Inferior parietal cortex (tissue), 1 donor: ENCODE results near the gene PROM2.
"Not testable (repeated sequence)": the region's sequence is repeated elsewhere in the genome, so short reads cannot be mapped to it uniquely, and the experiment has no call there.

Experiments
- DNase-seq: peaks from one replicate; pipeline ENCODE4 v3.0.0-alpha.2; 2016; ENCODE audit errors: extremely low spot score

PROM2 gene, protein sequence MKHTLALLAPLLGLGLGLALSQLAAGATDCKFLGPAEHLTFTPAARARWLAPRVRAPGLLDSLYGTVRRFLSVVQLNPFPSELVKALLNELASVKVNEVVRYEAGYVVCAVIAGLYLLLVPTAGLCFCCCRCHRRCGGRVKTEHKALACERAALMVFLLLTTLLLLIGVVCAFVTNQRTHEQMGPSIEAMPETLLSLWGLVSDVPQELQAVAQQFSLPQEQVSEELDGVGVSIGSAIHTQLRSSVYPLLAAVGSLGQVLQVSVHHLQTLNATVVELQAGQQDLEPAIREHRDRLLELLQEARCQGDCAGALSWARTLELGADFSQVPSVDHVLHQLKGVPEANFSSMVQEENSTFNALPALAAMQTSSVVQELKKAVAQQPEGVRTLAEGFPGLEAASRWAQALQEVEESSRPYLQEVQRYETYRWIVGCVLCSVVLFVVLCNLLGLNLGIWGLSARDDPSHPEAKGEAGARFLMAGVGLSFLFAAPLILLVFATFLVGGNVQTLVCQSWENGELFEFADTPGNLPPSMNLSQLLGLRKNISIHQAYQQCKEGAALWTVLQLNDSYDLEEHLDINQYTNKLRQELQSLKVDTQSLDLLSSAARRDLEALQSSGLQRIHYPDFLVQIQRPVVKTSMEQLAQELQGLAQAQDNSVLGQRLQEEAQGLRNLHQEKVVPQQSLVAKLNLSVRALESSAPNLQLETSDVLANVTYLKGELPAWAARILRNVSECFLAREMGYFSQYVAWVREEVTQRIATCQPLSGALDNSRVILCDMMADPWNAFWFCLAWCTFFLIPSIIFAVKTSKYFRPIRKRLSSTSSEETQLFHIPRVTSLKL

DNA sequence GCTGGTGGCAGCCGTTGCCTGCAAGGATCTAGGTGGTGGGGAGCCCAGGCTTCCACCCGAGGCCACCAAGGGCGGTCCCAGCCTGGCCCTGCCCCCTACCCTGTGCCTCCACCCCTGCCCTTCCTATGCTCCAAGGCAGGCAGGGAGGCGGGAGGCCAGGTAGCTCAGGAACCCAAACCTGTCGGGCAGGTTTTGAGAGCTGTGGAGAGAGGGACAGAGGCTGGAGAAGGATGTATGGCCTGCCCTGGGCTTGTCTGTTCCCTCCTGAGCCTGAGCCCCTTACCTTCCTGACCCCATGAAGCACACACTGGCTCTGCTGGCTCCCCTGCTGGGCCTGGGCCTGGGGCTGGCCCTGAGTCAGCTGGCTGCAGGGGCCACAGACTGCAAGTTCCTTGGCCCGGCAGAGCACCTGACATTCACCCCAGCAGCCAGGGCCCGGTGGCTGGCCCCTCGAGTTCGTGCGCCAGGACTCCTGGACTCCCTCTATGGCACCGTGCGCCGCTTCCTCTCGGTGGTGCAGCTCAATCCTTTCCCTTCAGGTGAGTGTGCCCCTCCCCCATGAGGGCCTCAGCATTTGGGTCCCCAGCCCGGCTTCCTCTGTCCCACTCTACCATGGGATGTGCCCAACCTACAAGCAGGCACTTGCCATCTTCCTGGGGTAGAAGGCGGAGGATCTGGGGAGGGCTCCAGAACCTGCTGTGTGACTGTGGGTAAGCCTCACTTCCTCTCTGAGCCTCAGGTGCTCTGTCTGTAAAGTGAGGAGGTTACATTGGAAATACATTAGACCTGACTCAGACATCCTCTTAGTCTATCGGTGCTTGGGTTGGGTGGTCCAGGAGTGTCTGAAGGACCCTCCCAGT lies at the start of gene PROM2:
Gene PROM2, plus strand, starts transcription at position 159 of the 860 bp plus-strand sequence. Its CDS starts 137 bp downstream, at position 296.
- DNase-seq = no peak

DNA sequence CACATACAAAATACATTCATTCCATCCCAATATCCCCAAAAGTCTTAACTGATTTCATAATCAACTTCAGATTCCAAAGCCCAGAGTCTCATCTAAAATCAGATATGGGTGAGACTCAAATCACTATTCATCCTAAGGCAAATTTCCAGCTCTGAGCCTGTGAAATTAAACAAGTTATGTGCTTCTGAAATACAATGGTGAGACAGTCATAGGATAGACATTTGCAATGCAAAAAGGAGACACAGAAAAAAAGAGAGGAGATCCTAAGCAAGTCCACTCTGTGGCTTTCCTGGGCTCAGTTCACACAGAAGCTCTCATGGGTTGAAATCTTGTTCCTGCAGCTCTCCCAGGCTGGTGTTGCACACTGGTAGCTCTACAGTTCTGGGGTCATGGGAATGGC lies 48.6 kb upstream of the PROM2 start:
- DNase-seq = no peak

DNA sequence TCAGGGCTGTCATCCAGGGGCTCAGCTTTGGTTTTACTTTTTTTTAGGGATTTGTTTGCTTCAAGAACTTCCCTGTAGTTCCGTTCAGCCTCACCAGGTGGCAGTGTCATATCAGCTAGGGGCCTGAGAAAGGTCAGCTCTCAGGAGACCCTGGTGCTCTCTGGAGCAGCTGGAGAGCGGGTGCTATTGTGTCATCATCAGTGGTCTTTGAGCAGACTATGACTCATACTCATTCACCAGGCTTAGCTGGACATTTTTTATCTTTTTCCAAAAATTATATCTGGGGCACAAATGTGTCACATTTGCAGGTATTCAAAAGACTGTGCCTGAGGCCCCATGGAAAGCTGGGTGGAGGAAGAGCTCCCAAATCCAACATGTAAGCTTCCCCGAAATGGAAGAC lies 42.5 kb upstream of the PROM2 start:
- peak; percentile 85 for DNase-seq

DNA sequence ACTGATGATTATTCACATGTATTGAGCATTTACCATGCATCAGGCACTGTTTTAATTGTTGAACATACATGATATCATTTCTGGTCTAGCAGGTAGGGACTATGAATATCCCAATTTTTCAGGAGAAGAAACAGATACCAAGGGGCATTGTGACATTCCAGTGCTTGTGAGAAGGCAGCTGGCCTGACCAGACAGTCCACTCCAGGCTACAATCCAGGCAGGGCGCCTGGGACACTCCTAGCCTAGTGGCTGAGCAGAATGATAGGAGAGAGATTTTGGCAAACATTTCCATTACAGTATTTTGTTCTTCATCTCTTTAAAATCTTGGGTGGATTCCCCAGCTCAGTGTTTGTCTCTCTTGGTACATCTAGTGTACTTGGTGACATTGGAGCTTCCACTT lies 42.0 kb upstream of the PROM2 start:
- no peak for DNase-seq

DNA sequence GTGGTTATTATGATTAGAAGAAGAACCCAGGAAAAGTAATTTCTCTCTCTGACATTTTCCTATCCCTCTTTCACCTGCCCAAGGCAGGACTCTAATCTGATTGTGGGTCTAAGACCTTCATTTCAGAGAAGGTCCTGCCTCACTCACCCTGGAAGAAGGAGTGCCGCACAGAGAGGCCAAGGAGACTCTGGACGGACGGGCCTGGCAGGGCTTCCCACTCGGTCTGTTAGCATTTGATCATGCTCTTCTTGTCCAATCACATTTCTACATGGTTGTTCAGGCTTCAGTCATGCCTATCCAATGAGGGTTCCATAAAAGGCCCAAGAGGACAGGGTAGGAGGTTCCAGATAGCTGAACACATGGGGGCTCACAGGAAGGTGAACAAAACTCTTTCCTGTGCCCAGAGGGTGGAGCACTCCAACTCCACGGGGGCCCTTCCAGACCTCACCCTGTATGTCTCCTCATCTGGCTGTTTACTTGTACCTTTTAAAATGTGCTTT lies 39.9 kb upstream of the PROM2 start:
- no peak for DNase-seq

DNA sequence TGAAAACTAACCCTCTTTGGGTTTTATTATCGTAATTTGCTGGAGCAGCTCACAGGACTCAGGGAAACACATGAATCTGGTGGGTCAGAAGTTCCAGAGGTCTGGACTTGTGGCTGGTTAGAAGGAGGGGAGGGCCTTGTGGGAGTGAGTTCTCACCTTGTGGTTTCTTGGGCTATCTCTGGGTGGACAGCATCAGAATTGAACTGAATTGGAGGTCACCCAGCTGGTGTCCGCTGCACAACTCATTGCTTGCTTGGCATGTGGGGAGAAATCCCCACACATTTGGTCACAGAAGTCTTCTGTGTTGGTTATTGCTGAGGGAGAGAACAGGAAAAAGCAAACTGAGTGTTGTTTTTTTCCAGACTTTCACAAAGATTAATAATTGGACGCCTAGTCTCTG lies 39.4 kb upstream of the PROM2 start:
- no peak for DNase-seq

DNA sequence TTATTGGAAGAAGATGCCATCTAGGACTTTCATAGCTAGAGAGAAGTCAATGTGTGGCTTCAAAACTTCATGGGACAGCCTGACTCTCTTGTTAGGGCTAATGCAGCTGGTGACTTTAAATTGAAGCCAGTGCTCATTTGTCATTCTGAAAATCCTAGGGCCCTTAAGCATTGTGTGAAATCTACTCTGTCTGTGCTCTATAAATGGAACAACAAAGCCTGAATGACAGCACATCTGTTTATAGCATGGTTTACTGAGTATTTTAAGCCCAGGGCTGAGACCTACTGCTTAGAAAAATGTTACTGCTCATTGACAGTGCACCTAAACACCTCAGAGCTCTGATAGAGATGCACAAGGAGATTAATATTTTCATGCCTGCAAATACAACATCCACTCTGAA lies 36.1 kb upstream of the PROM2 start:
- DNase-seq = no peak

DNA sequence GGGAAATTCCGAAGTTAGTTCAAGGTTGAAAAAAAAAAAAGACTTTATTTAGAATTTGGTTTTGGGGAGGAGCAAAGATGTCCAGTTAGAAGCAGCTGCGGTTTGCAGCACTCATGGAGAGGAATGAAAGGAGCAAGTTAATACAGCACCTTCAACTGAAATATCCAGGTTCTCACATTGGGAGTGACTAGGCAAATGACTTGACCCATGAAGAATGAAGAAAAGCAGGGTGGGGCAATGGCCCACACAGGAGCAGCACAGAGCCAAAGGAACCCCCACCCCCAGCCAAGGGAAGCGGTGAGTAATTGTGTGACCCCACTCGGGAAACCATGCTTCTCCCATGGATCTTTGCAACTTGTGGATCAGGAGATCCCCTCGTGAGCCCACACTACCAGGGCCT lies 34.2 kb upstream of the PROM2 start:
- no peak for DNase-seq

DNA sequence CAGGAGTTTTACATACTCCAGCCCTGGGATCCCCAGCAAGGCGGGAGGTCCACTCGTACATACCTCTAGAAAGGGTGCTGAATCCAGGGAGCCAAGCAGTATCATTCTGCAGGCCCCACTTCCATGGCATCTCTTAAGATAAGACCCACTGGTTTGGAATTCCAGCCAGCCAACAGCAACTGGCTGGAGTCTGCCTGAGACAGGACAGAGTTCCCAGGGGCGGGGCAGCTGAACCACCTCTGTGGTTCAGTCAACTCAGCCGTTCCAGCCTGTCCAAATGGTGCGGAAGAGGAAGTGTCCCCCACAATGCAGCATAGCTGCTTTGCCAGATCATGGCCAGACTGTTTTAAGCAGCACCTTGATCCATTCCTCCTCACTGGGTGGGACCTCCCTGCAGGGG lies 33.7 kb upstream of the PROM2 start:
- DNase-seq = no peak

DNA sequence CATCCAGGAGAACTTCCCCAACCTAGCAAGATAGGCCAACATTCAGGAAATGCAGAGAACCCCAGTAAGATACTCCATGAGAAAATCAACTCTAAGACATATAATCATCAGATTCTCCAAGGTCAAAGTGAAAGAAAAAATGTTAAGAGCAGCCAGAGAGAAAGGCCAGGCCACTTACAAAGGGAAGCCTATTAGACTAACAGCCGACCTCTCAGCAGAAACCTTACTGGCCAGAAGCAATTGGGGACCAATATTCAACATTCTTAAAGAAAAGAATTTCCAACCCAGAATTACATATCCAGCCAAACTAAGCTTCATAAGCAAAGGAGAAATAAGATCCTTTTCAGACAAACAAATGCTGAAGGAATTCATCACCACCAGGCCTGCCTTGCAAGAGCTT lies 32.2 kb upstream of the PROM2 start:
- not testable (repeated sequence) for DNase-seq

DNA sequence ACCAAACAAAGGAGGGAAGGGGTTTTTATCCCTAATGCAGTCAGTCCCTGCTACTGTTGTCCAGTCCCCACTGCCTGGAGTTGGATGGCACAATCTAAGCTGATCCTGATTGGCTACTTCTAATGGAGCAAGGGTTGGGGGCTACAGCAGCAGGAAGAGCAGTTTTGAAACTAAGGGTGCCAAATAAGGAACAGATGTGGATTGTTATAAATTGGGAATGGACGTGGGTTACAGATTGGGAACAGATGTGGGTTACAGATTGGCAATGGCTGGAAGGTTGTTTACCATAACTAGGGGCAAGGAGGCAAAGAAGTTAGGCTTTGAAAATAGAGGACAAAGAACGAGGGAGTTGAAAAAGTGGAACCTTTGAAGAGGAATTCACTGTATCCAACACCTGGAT lies 16.0 kb upstream of the PROM2 start:
- no peak for DNase-seq

DNA sequence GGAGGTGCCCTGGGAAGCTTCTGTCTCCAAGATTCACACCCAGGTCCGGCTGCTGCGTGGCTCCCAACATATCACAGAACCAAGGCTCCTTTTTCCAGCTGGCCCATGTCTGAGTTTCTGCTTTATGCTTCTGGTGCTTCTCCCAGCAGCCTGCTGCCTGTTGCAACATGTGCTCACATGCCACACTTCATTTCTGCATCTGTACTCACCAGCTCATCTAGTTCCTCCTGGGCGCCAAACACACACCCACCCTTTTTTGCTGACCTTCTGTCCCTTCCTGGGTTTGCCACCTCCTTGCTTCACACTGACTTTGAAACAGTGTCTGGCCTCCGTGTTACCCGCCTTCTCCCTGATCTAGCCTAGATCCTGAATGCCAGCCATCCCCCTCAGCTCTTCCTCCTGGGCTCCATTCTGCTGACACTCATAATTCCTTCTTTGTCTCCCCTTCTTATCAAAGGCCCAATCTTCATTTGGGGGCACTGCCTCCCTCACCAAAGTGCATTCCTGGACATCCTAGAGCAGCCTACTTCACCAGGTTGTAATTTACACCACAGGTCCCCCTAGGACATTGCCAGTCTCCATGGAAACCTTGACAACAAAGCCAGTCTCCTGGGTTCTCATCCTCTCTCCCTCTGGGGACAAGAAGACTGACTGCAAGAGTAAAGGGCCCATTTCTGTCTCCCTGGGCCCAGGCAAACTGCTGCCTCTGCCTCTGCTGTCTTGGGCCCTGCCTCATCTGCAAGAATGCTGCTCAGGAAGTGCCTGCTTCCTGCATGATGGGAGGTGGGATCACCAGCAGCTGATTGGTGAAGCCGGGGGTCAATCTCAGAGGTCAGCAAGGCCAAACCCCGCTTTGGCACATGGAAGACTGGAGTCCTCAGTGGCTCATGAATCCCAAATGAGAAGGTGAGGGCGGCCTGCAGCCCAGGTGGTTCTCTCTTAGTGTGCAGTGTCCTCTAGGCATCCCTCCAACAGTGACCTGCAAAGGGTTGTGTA lies 13.9 kb upstream of the PROM2 start:
- DNase-seq = no peak

DNA sequence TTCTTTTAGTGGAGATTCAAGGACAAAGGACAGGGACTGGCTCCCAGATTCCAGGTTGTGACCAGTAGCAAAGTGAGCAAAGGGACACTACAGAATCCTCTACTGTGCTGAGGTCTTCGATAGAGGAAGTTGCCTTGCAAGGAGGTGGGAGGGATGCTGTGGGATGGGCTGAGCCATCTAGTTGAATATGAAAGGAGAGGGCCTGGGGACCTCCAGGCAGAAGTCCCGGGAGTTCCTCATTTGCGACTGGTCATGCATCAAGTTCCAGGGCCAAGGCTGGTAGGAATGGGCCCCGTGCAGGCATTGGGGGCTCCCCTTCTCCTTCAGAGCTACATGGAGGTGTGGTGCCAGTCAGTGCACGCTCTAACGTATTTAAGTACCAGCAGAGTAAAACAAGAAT lies 12.6 kb upstream of the PROM2 start:
- DNase-seq = no peak

DNA sequence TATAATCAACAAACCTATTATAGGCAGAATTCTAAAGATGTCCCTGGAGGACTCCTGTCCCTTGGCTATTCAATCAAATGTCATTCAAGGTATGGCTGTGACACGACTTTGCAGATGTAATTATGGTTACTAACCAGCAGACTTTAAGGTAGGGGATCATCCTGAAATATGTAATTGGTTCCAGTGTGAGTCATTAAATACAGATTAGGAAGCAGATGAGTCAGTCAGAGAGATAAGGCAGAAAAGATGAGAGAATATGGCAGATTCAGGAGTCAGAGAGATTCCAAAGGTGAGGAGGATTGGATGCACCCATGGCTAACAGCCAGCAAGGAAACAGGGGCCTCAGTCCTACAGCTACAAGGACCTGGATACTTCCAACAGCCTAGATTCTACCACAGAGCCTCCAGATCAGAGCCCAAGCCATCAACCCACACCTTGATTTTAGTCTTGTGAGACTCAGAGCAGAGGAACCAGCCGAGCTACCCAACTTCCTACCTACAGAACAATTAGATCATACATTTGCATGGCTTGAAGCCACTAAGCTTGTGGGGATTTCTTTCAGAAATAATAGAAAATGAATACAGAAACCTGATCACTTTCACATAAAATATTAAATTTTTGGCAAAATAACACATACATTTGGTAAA lies 11.2 kb upstream of the PROM2 start:
- no peak for DNase-seq

DNA sequence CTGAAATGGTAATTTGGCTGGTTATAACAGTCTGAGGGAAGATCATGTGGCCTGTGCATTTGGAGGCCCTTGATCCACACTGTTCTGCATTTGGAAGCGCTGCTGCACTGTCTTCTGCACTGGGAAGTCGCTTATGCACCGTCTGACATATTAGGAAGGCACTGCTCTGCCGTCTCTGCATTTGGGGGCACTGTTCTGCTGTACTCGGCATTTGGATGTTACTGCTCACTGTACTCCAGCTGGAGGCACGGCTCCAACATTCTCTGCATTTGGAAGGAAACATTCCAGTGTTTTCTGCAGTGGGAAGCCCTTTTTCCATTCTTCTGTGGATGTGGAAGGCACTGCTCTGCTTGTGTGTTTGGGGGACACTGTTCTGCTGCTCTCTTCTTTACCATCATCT lies 9.6 kb upstream of the PROM2 start:
- DNase-seq = peak; percentile 55

DNA sequence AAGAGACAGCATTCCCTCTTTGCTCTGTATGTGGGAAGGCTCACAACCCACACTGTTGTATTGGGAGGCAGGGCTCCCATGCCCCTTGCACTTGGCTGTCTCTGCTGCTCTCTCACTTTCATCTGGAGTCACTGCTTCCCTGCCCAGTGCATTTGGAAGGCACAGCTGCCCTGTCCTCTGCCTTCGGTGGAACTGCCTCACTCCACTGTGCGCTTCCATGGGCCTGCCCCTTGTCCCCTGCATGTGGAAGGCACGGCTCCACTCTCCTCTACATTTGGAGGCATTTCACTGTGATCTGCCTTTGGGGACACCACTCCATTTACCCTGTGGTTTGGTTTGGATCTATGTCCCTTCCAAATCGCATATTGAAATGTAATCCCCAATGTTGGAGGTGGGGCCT lies 9.1 kb upstream of the PROM2 start:
- no peak for DNase-seq

DNA sequence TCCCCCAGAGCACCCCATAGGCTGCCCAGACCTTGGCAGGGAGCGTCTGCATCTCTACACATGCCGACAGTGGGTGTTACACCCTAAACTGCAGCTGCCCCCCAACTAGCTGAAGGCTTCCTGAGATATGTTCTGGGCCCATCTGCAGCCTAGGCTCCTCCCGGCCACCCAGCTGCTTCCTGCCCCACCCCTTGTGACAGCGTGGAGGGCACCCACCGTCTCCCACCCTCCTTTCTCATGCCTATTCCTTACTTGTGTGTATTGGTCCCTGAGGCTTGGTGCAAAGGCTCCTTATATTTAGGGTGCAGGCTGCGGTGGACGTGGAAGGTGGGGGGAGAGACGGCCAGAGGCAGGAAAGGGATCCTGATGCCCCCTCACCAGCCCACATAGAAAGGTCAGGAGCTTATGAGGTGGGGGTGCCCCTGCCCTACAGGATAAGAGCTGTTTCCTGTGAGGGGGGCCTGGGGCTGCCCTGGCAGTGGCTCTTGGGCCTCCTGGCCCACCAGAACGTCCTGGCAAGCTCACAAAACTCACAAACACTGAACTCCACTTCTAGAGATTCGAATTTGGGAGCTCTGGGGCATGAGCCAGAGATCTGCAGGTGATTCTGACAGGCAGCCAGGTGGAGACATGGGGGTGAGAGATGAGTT lies 7.3 kb upstream of the PROM2 start:
- DNase-seq = no peak

DNA sequence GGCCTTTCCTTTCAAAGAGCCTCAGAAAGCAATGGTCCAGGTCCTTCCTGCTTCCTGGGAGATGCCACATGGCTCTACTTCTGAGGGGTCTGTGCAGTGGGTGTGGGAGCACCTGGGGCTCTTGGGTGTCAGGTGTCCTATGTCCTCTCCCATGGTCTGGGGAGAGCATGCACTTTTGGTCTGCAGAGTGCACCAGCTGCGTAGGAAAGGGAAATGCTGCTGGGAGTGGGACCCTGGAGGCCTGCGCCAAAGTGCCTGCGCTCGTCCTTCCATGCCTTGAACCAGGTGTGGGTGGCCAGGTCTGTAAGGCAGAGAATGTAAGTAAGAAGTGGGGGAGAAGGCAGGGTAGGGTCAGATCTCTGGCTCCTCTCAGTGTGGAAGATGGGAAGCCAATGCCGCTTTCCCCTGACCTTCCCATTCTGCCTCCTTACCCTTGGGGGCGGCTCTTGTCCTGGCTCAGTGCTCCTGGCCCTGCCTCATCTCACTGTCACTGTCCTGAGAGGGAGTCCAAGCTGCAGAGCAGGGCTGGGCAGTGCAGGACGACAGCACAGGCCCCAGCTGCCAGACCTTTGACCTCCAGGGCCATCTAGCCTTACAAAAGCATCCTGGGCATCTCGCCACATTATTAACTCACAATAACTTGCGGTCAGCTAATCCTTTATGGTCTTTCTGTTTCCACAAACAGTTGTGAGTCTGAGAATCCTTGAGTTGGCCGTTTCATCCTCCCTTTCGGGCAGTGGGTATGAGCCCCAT lies 6.6 kb upstream of the PROM2 start:
- no peak for DNase-seq
